Neural cell (in vitro differentiated cells): ENCODE results near the gene FBXO10. TPM values are rescaled to one million over a fixed set of nuclear protein-coding genes. Genes with fewer than 3 reads are reported as not detected.

Experiments used
- H2AFZ ChIP-seq: fragments of 200-600, 300-800 bp; sonication (generic), shearing (Covaris generic); 2 replicates; pipeline ENCODE4 v1.6.0; 2014; ENCODE audit warnings: low read depth, mild to moderate bottlenecking, antibody characterized with exemption, low read length, moderate library complexity
- H3F3A ChIP-seq: fragments of 200-600 bp; shearing (Covaris generic); 2 replicates; pipeline ENCODE4 v1.6.1; 2016; ENCODE audit warnings: mild to moderate bottlenecking, moderate library complexity, mixed read lengths, antibody characterized with exemption, low read length; ENCODE audit not compliant: insufficient read depth, poor library complexity, severe bottlenecking
- H3K27ac ChIP-seq: fragments of 200-600, 300-800 bp; sonication (generic), shearing (Covaris generic); 2 replicates; pipeline ENCODE4 v1.5.1; 2014; ENCODE audit warnings: mild to moderate bottlenecking, low read length, moderate library complexity
- H3K27me3 ChIP-seq: fragments of 300-800, 200-600 bp; sonication (generic), shearing (Covaris generic); 2 replicates; pipeline ENCODE4 v1.6.0; 2014; ENCODE audit warnings: mild to moderate bottlenecking, low read depth, low read length, moderate library complexity; ENCODE audit not compliant: insufficient read depth
- H3K36me3 ChIP-seq: fragments of 300-800, 200-600 bp; sonication (generic), shearing (Covaris generic); 2 replicates; pipeline ENCODE4 v1.5.1; 2014; ENCODE audit warnings: mild to moderate bottlenecking, antibody characterized with exemption, low read length, moderate library complexity; ENCODE audit not compliant: insufficient read depth
- H3K4me2 ChIP-seq: fragments of 300-800, 200-600 bp; sonication (generic), shearing (Covaris generic); 2 replicates; pipeline ENCODE4 v1.6.0; 2014; ENCODE audit warnings: mild to moderate bottlenecking, low read length
- H3K4me3 ChIP-seq: fragments of 300-800, 200-600 bp; sonication (generic), shearing (Covaris generic); 2 replicates; pipeline ENCODE4 v1.5.1; 2014; ENCODE audit warnings: mild to moderate bottlenecking, low read length, moderate library complexity
- H3K79me2 ChIP-seq: fragments of 200-600 bp; shearing (Covaris generic); replicated peaks from 2 replicates; pipeline ENCODE4 v1.6.0; 2014; ENCODE audit warnings: mild to moderate bottlenecking, low read length, moderate library complexity; ENCODE audit not compliant: insufficient read depth
- H3K9ac ChIP-seq: fragments of 300-800, 200-600 bp; sonication (generic), shearing (Covaris generic); 2 replicates; pipeline ENCODE4 v1.6.1; 2016; ENCODE audit warnings: mild to moderate bottlenecking, low read length, mixed read lengths
- H3K9me2 ChIP-seq: fragments of 200-600 bp; shearing (Covaris generic); 2 replicates; pipeline ENCODE4 v1.6.1; 2016; ENCODE audit warnings: mild to moderate bottlenecking, low read length, mixed read lengths; ENCODE audit not compliant: insufficient read depth
- H3K9me3 ChIP-seq: fragments of 200-600, 300-800 bp; sonication (generic), shearing (Covaris generic); 2 replicates; pipeline ENCODE4 v1.6.1; 2016; ENCODE audit warnings: mild to moderate bottlenecking, mixed run types, low read length, moderate library complexity, mixed read lengths
- H4K20me1 ChIP-seq: fragments of 200-600 bp; shearing (Covaris generic); 2 replicates; pipeline ENCODE4 v1.6.1; 2016; ENCODE audit warnings: mild to moderate bottlenecking, mixed run types; ENCODE audit not compliant: insufficient read depth
- CTCF ChIP-seq: fragments of 450-650 bp; IDR thresholded peaks from 2 replicates; pipeline ENCODE4 v1.5.1; 2014; ENCODE audit warnings: antibody characterized with exemption, mild to moderate bottlenecking, moderate library complexity; ENCODE audit not compliant: poor library complexity, severe bottlenecking
- EP300 ChIP-seq: fragments of 450-650 bp; conservative IDR thresholded peaks from 2 replicates; pipeline ENCODE4 v1.6.1; 2014; ENCODE audit warnings: antibody characterized with exemption, mild to moderate bottlenecking, moderate library complexity; ENCODE audit not compliant: poor library complexity, severe bottlenecking
- EZH2 ChIP-seq: fragments of 200-600, 300-800 bp; shearing (Covaris generic), sonication (generic); IDR thresholded peaks from 2 replicates; pipeline ENCODE4 v1.6.1; 2014; ENCODE audit warnings: antibody characterized with exemption, low read length, borderline replicate concordance, mild to moderate bottlenecking; ENCODE audit not compliant: insufficient read depth, poor library complexity, severe bottlenecking
- MXI1 ChIP-seq: fragments of 450-650 bp; conservative IDR thresholded peaks from 2 replicates; pipeline ENCODE4 v1.6.1; 2014; ENCODE audit warnings: antibody characterized with exemption, mild to moderate bottlenecking; ENCODE audit not compliant: poor library complexity, severe bottlenecking
- POLR2AphosphoS5 ChIP-seq: IDR thresholded peaks from 2 replicates; pipeline ENCODE4 v1.6.1; 2012
- RAD21 ChIP-seq: fragments of 450-650 bp; conservative IDR thresholded peaks from 2 replicates; pipeline ENCODE4 v1.6.1; 2014; ENCODE audit warnings: antibody characterized with exemption, mild to moderate bottlenecking, moderate library complexity
- REST ChIP-seq: IDR thresholded peaks from 2 replicates; pipeline ENCODE4 v1.6.1; 2012; ENCODE audit warnings: borderline replicate concordance
- SMC3 ChIP-seq: fragments of 450-650 bp; conservative IDR thresholded peaks from 2 replicates; pipeline ENCODE4 v1.6.1; 2014; ENCODE audit warnings: antibody characterized with exemption, mild to moderate bottlenecking, moderate library complexity; ENCODE audit not compliant: poor library complexity
- TAF1 ChIP-seq: IDR thresholded peaks from 2 replicates; pipeline ENCODE4 v1.6.1; 2012; ENCODE audit warnings: low read depth
- polyA plus RNA-seq: library from polyadenylated mRNA; depleted of rRNA; stranded (reverse); fragments of >200 nt; gene quantifications from 2 replicates; pipeline ENCODE4 v1.2.3, GENCODE V29; 2014

FBXO10 gene
- polyA plus RNA-seq, 1 donor from 2014 or later: 16.0 TPM

GRCh38 chr9:37541465-37541864, 34.7 kb downstream of the FBXO10 start:
- no peaks in the 10 kb centered on the region for H3K9me3 ChIP-seq
- TF ChIP-seq TAF1 (no peak), EP300 (no peak), SMC3 (no peak), CTCF (no peak), POLR2AphosphoS5 (no peak), RAD21 (no peak), REST (no peak), EZH2 (no peak), MXI1 (no peak)
- no peak overlapping the region for H2AFZ ChIP-seq
- H3K4me3 ChIP-seq: no peak overlapping the region
- H3K27ac ChIP-seq: no peak overlapping the region
- H3K9me2 ChIP-seq: no peaks in the 10 kb centered on the region
- H3F3A ChIP-seq: no peaks in the 10 kb centered on the region
- H4K20me1 ChIP-seq: no peaks in the 10 kb centered on the region
- H3K79me2 ChIP-seq: no peaks in the 10 kb centered on the region
- no peak overlapping the region for H3K9ac ChIP-seq
- no peak overlapping the region for H3K4me2 ChIP-seq
- no peaks in the 10 kb centered on the region for H3K36me3 ChIP-seq
- no peaks in the 10 kb centered on the region for H3K27me3 ChIP-seq

GRCh38 chr9:37540634-37541033, 35.5 kb downstream of the FBXO10 start:
- Histone ChIP-seq H2AFZ (no peak overlapping the region), H3K79me2 (no peaks in the 10 kb centered on the region), H3K9ac (no peak overlapping the region), H3K9me3 (no peaks in the 10 kb centered on the region), H3K36me3 (no peaks in the 10 kb centered on the region), H3F3A (no peaks in the 10 kb centered on the region), H3K4me2 (no peak overlapping the region), H3K27ac (no peak overlapping the region), H3K27me3 (no peaks in the 10 kb centered on the region), H4K20me1 (no peaks in the 10 kb centered on the region), H3K9me2 (no peaks in the 10 kb centered on the region), H3K4me3 (no peak overlapping the region)
- no peak for TF ChIP-seq SMC3
- TF ChIP-seq POLR2AphosphoS5: no peak
- TF ChIP-seq RAD21: no peak
- TF ChIP-seq MXI1: no peak
- no peak for TF ChIP-seq CTCF
- no peak for TF ChIP-seq TAF1
- TF ChIP-seq REST: no peak
- TF ChIP-seq EZH2: no peak
- no peak for TF ChIP-seq EP300
